HepG2 (cell line): Measurements from ENCODE around the gene PAN2. TPM values are rescaled to one million over a fixed set of nuclear protein-coding genes. Genes with fewer than 3 reads are reported as not detected.

ENCODE experiments used
- AKAP8 ChIP-seq: sonication (generic); formaldehyde crosslinking; IDR thresholded peaks from 2 replicates; pipeline ENCODE4 v1.5.1; 2020; ENCODE audit warnings: mild to moderate bottlenecking, missing genetic modification reagents
- ARNT2 ChIP-seq: sonication (generic); formaldehyde crosslinking; IDR thresholded peaks from 2 replicates; pipeline ENCODE4 v1.8.0; 2022; ENCODE audit warnings: mild to moderate bottlenecking, low read depth, missing genetic modification reagents, moderate library complexity
- CSRNP2 ChIP-seq: sonication (generic); formaldehyde crosslinking; conservative IDR thresholded peaks from 2 replicates; pipeline ENCODE4 v1.8.0; 2022; ENCODE audit warnings: low read depth, missing genetic modification reagents
- DNMT1 ChIP-seq: sonication (generic); formaldehyde crosslinking; IDR thresholded peaks from 2 replicates; pipeline ENCODE4 v1.5.1; 2020; ENCODE audit warnings: mild to moderate bottlenecking, missing genetic modification reagents
- FOXC1 ChIP-seq: sonication (generic); formaldehyde crosslinking; IDR thresholded peaks from 2 replicates; pipeline ENCODE4 v1.8.0; 2022; ENCODE audit warnings: mild to moderate bottlenecking, missing genetic modification reagents, borderline replicate concordance
- GTF2F1 ChIP-seq: fragments of 150-350 bp; IDR thresholded peaks from 2 replicates; pipeline ENCODE4 v1.6.1; 2014; ENCODE audit warnings: low read length
- HDAC2 ChIP-seq: sonication (generic); formaldehyde crosslinking; IDR thresholded peaks from 2 replicates; pipeline ENCODE4 v1.4.0; 2020; ENCODE audit warnings: missing genetic modification reagents
- HMG20B ChIP-seq: conservative IDR thresholded peaks from 2 replicates; pipeline ENCODE4 v1.6.1; 2016; ENCODE audit warnings: missing genetic modification reagents, missing compliant biosample characterization
- HOXA5 ChIP-seq: sonication (generic); formaldehyde crosslinking; IDR thresholded peaks from 2 replicates; pipeline ENCODE4 v1.4.0; 2020; ENCODE audit warnings: missing genetic modification reagents
- HOXD1 ChIP-seq: sonication (generic); formaldehyde crosslinking; IDR thresholded peaks from 2 replicates; pipeline ENCODE4 v1.5.0; 2020; ENCODE audit warnings: missing genetic modification reagents
- MTA1 ChIP-seq: sonication (generic); formaldehyde crosslinking; IDR thresholded peaks from 2 replicates; pipeline ENCODE4 v1.4.0; 2020; ENCODE audit warnings: missing genetic modification reagents, mild to moderate bottlenecking, borderline replicate concordance
- RBM22 ChIP-seq: fragments of 200-400 bp; formaldehyde crosslinking; optimal IDR thresholded peaks from 2 replicates; pipeline ENCODE3; 2017; ENCODE audit warnings: mild to moderate bottlenecking, low read length, moderate library complexity
- RXRA ChIP-seq: sonication (generic); formaldehyde crosslinking; IDR thresholded peaks from 2 replicates; pipeline ENCODE4 v1.5.1; 2020; ENCODE audit warnings: missing genetic modification reagents
- SRSF9 ChIP-seq: fragments of 200-400 bp; formaldehyde crosslinking; IDR thresholded peaks from 2 replicates; pipeline ENCODE4 v1.6.1; 2018; ENCODE audit warnings: borderline replicate concordance, mild to moderate bottlenecking, low read depth, low read length; ENCODE audit not compliant: insufficient read depth, poor library complexity, severe bottlenecking
- TAF1 ChIP-seq: sonication (generic); formaldehyde crosslinking; IDR thresholded peaks from 2 replicates; pipeline ENCODE4 v1.4.0; 2020; ENCODE audit warnings: missing genetic modification reagents
- ZNF432 ChIP-seq: sonication (generic); formaldehyde crosslinking; IDR thresholded peaks from 2 replicates; pipeline ENCODE4 v1.5.0; 2020; ENCODE audit warnings: missing genetic modification reagents, mild to moderate bottlenecking, borderline replicate concordance
- ZNF670 ChIP-seq: sonication (generic); formaldehyde crosslinking; IDR thresholded peaks from 2 replicates; pipeline ENCODE4 v1.8.0; 2022; ENCODE audit warnings: mild to moderate bottlenecking, missing genetic modification reagents, borderline replicate concordance
- ZNF768 ChIP-seq: sonication (generic); formaldehyde crosslinking; IDR thresholded peaks from 2 replicates; pipeline ENCODE4 v1.4.0; 2020; ENCODE audit warnings: missing genetic modification reagents
- ZNF883 ChIP-seq: sonication (generic); formaldehyde crosslinking; IDR thresholded peaks from 2 replicates; pipeline ENCODE4 v1.5.1; 2020; ENCODE audit warnings: mild to moderate bottlenecking, missing genetic modification reagents; ENCODE audit errors: not compliant biosample characterization
- ZNF891 ChIP-seq: sonication (generic); formaldehyde crosslinking; IDR thresholded peaks from 2 replicates; pipeline ENCODE4 v1.5.0; 2020; ENCODE audit warnings: mild to moderate bottlenecking, missing genetic modification reagents
- polyA plus RNA-seq, 8 experiments: library from polyadenylated mRNA; depleted of rRNA in 3 of 8; stranded (reverse) in 7 of 8; unstranded in 1 of 8; fragments of >200 nt; fragmentation: Illumina TruSeq in 4 of 8; extraction: Trizol in 4 of 8; gene quantifications; 2 replicates each; pipeline versions ENCODE4 v1.2.1 to v1.2.3, GENCODE V29; 2011 to 2016; ENCODE audit warnings: low read depth in 4 of 8, missing spikeins in 1 of 8, mixed read lengths in 1 of 8; ENCODE audit not compliant: insufficient read depth in 1 of 8
- total RNA-seq, 5 experiments: library from RNA; depleted of rRNA; stranded (reverse); fragments of >200 nt; fragmentation: Illumina TruSeq; extraction: Trizol; gene quantifications; 2 replicates each; pipeline ENCODE4 v1.2.3, GENCODE V29; 2016; ENCODE audit warnings: low read depth in 1 of 5
- TF ChIP-seq, protein P1 (sequence below): sonication (generic); formaldehyde crosslinking; IDR thresholded peaks from 2 replicates; pipeline ENCODE4 v1.5.0; 2020; ENCODE audit warnings: mild to moderate bottlenecking, low read depth, missing genetic modification reagents, borderline replicate concordance
- TF ChIP-seq, protein P2 (sequence below): sonication (generic); formaldehyde crosslinking; IDR thresholded peaks from 2 replicates; pipeline ENCODE4 v1.9.0; 2022; ENCODE audit warnings: missing genetic modification reagents, mild to moderate bottlenecking, borderline replicate concordance
- TF ChIP-seq, protein P3 (sequence below): IDR thresholded peaks from 2 replicates; pipeline ENCODE4 v1.6.1; 2016; ENCODE audit warnings: missing genetic modification reagents, missing compliant biosample characterization
- TF ChIP-seq, protein P4 (sequence below): IDR thresholded peaks from 2 replicates; pipeline ENCODE4 v1.6.1; 2016; ENCODE audit warnings: mild to moderate bottlenecking

PAN2 gene
- total and polyA plus RNA-seq, 2 of the 13 experiments (the other 11 are each of a cell fraction or from before 2014, with no cell fraction given), result 27.2 to 61.1 TPM

DNA sequence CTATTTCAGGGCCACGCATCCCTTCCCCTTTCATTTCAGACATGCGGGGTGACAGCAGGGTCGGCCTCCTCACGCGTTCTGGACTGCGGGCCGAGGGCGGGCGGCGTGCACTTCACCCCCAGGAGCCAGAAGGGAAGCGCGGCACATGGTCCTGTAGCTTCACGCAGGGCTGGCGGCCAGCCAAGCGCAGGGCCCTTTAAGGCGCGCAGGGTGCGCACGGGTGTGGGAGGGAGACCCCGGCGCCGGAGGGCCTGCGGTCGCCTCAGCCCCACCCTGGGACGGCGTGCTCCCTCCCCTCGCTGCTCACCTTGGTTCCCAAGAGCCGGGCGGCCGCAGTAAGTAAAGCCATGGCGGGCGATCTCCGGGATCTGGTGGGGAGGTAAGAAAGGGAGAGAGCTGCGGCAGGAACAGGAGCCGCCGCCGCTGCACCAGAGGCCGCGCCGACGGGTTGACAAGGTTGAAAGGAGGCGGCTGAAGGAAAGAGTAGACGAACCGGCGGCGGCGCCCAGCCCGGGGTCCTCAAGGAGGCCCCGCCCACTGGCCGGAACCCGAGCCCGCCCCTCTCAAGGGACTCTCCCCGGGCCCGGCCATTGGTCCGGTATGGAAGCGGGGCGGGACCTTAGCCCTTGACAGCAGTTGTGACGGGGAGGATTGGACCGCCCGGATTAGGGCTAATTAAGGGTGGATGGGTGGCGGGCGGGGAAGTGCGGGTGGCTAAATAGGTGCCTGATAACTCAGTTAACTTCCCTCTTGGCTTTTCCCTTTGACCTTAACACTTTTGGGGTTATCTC lies 33.8 kb downstream of the PAN2 start, which contains the start of gene CS (continued):
- no peak for TF ChIP-seq ZNF432 (CRISPR knock-in tag)
- TF ChIP-seq ARNT2, result peak; percentile 64; the same call in 1 of the 2 replicates
- TF ChIP-seq FOXC1 (CRISPR knock-in tag), result peak; percentile 53; the same call in 1 of the 2 replicates
- no peak for TF ChIP-seq HDAC2
- TF ChIP-seq RXRA, result peak; percentile 53; the same call in 1 of the 2 replicates
- TF ChIP-seq HOXA5 (CRISPR knock-in tag), result peak; percentile 64; the same call in 1 of the 2 replicates
- TF ChIP-seq GTF2F1, result no peak
- TF ChIP-seq CSRNP2 (CRISPR knock-in tag), result no peak
- no peak for TF ChIP-seq HOXD1
- no peak for TF ChIP-seq HMG20B
- peak; percentile 47 for TF ChIP-seq ZNF883
- peak; percentile 32; the same call in 1 of the 2 replicates for TF ChIP-seq AKAP8 (CRISPR knock-in tag)
- peak; percentile 68; the same call in 1 of the 2 replicates for TF ChIP-seq ZNF891 (CRISPR knock-in tag)
- TF ChIP-seq, protein P1, sequence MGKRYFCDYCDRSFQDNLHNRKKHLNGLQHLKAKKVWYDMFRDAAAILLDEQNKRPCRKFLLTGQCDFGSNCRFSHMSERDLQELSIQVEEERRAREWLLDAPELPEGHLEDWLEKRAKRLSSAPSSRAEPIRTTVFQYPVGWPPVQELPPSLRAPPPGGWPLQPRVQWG (CRISPR knock-in tag), result no peak
- peak; percentile 69 for TF ChIP-seq TAF1 (CRISPR knock-in tag)
- TF ChIP-seq ZNF670, result 0 out of 2 replicates have a peak, but pooled peaks have one; percentile 35
- TF ChIP-seq, protein P2, sequence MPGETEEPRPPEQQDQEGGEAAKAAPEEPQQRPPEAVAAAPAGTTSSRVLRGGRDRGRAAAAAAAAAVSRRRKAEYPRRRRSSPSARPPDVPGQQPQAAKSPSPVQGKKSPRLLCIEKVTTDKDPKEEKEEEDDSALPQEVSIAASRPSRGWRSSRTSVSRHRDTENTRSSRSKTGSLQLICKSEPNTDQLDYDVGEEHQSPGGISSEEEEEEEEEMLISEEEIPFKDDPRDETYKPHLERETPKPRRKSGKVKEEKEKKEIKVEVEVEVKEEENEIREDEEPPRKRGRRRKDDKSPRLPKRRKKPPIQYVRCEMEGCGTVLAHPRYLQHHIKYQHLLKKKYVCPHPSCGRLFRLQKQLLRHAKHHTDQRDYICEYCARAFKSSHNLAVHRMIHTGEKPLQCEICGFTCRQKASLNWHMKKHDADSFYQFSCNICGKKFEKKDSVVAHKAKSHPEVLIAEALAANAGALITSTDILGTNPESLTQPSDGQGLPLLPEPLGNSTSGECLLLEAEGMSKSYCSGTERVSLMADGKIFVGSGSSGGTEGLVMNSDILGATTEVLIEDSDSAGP (CRISPR knock-in tag), result peak; percentile 100
- TF ChIP-seq ZNF768, result peak; percentile 51; the same call in 1 of the 2 replicates
- peak; percentile 85 for TF ChIP-seq DNMT1 (CRISPR knock-in tag)
- TF ChIP-seq RBM22, result no peak
- TF ChIP-seq, protein P3, sequence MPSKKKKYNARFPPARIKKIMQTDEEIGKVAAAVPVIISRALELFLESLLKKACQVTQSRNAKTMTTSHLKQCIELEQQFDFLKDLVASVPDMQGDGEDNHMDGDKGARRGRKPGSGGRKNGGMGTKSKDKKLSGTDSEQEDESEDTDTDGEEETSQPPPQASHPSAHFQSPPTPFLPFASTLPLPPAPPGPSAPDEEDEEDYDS (CRISPR knock-in tag), result no peak; the same call in none of the 2 replicates
- TF ChIP-seq MTA1 (CRISPR knock-in tag), result peak; percentile 77; the same call in 1 of the 2 replicates
- TF ChIP-seq SRSF9, result no peak
- TF ChIP-seq, protein P4, sequence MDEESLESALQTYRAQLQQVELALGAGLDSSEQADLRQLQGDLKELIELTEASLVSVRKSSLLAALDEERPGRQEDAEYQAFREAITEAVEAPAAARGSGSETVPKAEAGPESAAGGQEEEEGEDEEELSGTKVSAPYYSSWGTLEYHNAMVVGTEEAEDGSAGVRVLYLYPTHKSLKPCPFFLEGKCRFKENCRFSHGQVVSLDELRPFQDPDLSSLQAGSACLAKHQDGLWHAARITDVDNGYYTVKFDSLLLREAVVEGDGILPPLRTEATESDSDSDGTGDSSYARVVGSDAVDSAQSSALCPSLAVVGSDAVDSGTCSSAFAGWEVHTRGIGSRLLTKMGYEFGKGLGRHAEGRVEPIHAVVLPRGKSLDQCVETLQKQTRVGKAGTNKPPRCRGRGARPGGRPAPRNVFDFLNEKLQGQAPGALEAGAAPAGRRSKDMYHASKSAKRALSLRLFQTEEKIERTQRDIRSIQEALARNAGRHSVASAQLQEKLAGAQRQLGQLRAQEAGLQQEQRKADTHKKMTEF (CRISPR knock-in tag), result peak; percentile 47; the same call in 1 of the 2 replicates
